GM18499 (cell line): ENCODE data around the gene TTC6.
"Not testable (repeated sequence)": the region's sequence is repeated elsewhere in the genome, so short reads cannot be mapped to it uniquely, and the experiment has no call there.

Experiments
- ATAC-seq: cut with Tn5 transposase; IDR thresholded peaks from one replicate; pipeline ENCODE4 v1.9.1; 2021; ENCODE audit warnings: moderate number of reproducible peaks; ENCODE audit not compliant: insufficient read depth, unreplicated experiment

TTC6 gene

DNA sequence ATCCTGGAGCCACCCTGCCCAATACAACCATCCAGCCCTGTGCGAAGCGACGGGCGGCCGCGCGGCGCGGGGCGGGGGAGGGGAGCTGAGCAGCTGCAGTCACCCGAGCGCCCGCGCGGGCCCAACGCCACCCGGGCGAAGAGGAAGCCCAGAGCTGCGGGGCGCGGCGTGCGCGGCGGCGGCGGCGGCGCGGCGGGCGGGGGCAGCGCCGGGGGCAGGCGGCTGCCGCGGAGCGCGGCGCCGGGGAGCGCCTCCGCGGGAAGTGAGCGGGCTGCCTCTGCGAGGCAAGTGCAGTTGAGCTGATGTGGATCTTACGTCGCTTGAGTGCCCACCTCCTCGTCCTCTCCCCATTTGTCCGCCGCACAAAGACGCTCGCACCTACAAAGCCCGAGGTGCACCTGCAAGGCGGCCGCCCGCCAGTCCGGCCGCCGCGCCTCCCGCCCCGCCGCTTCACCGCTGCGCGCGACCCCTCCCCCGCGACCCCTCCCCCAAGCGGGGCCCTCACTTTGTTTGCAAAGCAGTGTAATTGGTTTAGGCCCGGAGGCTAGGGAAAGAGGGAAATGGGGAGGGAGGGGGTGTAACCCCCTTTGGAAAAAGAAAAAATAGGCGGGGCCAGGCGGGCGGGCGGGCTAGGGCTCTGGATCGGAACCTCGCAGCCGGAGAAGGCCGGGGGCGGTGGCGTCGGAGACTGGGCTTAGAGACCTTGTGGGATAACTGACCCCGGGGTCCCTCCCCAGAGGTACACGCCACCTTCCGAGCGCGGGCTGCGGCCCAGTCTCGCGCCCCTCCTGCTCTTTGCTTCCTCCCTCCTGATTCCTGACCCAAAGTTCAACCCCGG, at the start of gene TTC6, which contains the start of gene FOXA1:
TSS of gene TTC6 (plus strand) at position 659 of the 838 bp plus-strand sequence. CDS start 26,436 bp downstream, outside the sequence.
TSS of gene FOXA1 (minus strand) at position 279 of the 838 bp plus-strand sequence. CDS start at position 2, 277 bp downstream.
- no peak for ATAC-seq

- no peak for ATAC-seq
Measured at GRCh38 chr14:37546621-37547447, 48.6 kb upstream of the TTC6 start.

GRCh38 chr14:37550511-37550910, 44.9 kb upstream of the TTC6 start:
- no peak for ATAC-seq

GRCh38 chr14:37551119-37551518, 44.3 kb upstream of the TTC6 start:
- ATAC-seq: no peak

GRCh38 chr14:37553935-37554550, 41.4 kb upstream of the TTC6 start:
- ATAC-seq: no peak

DNA sequence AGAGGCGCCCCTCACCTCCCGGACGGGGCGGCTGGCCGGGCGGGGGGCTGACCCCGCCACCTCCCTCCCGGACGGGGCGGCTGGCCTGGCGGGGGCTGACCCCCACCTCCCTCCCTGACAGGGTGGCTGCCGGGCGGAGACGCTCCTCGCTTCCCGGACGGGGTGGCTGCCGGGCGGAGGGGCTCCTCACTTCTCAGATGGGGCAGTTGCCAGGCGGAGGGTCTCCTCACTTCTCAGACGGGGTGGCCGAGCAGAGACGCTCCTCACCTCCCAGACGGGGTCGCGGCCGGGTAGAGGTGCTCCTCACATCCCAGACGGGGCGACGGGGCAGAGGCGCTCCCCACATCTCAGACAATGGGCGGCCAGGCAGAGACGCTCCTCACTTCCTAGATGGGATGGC, 39.8 kb upstream of the TTC6 start:
- not testable (repeated sequence) for ATAC-seq

GRCh38 chr14:37558740-37559139, 36.7 kb upstream of the TTC6 start:
- no peak for ATAC-seq

- no peak for ATAC-seq
Measured at GRCh38 chr14:37559386-37559785, 36.0 kb upstream of the TTC6 start.

DNA sequence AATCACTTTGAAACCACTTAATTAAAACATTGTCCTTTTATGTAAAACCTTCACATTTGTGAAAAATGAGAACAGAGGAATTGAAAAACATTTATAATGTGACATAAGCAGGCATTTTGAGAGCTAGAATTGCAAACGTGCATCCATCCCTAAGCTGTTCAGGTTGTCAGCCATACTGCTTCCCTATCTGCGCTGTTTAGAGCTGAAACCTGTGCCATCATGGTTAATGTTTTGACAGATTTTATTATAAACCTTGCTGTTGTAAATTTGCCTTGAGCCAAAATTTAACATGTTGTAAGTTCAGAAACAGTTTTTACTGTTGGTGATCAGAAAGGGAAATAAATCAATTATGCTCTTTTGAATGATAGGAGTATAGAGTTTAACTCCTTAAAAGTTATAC, 32.2 kb upstream of the TTC6 start:
- ATAC-seq: no peak

DNA sequence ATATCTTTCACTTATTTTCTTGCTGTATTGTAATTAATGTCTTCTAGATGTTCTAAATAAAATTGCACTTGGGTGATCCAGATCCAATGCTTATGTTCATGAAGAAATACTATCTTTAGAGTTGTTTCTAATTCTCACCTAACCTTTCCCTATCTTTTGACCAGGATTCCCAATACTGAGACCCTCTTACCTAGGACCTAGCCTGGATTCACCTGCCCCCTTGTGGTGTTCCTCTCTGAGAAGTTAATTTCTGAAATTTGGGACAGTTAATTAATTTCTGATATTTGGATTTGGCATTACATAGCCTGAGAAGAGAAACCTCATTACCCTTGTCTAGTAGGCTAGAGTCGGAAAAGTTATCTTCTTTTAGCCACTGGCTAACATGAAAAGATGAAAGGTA, 29.9 kb upstream of the TTC6 start:
- ATAC-seq: no peak

GRCh38 chr14:37566811-37567371, 28.5 kb upstream of the TTC6 start:
- ATAC-seq: no peak

GRCh38 chr14:37569729-37570128, 25.7 kb upstream of the TTC6 start:
- ATAC-seq: no peak

- no peak for ATAC-seq
Measured at GRCh38 chr14:37571391-37571790, 24.0 kb upstream of the TTC6 start.

DNA sequence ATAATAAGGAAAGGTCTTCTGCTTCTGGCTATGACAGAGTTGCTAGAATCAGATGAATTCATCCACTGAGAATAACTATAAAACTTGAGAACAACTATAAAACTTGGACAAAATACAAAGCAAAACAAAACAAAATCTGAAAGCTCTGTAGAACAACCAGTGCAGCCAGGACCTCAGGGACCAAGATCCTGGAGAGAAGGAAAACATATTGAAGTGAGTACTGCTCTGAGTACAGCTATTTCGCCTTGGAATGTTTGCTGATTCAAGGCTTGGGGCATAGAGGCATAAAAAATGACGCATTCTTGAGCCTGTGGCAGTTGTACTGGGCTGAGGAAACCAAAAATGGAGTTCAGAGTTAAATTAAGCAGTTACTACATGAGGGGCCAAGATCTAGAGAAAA, 22.1 kb upstream of the TTC6 start:
- no peak for ATAC-seq

- no peak for ATAC-seq
Measured at GRCh38 chr14:37579274-37579673, 16.2 kb upstream of the TTC6 start.

GRCh38 chr14:37580146-37580545, 15.3 kb upstream of the TTC6 start:
- no peak for ATAC-seq

GRCh38 chr14:37583358-37584210, 11.8 kb upstream of the TTC6 start:
- no peak for ATAC-seq

DNA sequence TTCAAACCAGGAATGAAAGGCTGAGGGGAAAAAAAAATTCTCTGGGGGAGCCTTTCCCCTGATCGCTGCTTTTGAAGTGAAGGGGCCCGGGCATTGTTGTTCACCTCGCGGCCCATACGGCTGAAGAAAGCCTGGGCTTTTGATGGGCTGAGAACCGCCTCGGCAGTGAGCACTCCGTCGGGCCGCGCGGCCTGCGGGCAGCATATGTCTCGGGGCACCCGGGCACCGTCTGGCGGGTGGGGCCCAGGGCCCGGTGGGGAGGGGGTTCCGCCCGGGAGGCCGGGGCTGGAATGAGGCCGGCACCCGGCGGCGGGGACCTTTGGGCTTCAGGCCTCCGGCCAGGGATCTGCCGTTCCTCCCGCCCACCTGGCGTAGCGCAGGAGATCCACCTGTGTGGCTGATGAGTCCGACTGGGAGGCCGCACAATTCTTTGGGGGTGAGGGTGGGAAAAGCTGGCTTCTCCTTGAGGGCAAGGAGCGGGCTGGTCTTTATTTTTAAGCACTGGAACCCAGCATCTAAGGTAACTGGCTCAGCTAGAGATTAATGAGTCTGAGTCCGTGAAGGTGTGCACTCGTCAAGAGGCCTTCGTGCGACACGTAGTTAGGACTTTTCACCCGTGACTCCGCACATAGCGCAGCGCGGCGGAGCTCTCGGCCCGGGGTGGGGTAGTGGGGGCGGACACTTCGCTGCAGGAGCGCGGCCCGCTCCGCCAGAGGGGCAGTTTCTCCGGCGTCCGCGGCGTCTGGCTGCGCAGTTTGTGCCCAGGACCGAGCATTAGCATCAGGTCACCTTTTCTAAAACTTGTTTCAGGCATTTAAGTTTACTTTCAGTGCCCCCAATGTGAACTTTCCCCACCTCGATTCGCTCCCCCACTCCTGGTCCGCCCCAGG, 11.0 kb upstream of the TTC6 start:
- no peak for ATAC-seq

GRCh38 chr14:37585101-37585511, 10.3 kb upstream of the TTC6 start:
- no peak for ATAC-seq
